Measurements from ENCODE around the gene FRS3.
A peak's percentile ranks its signal among the peaks of the same experiment; 100 is the strongest.
"Not testable (repeated sequence)": the region's sequence is repeated elsewhere in the genome, so short reads cannot be mapped to it uniquely, and the experiment has no call there.

FRS3 gene, protein sequence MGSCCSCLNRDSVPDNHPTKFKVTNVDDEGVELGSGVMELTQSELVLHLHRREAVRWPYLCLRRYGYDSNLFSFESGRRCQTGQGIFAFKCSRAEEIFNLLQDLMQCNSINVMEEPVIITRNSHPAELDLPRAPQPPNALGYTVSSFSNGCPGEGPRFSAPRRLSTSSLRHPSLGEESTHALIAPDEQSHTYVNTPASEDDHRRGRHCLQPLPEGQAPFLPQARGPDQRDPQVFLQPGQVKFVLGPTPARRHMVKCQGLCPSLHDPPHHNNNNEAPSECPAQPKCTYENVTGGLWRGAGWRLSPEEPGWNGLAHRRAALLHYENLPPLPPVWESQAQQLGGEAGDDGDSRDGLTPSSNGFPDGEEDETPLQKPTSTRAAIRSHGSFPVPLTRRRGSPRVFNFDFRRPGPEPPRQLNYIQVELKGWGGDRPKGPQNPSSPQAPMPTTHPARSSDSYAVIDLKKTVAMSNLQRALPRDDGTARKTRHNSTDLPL

DNA sequence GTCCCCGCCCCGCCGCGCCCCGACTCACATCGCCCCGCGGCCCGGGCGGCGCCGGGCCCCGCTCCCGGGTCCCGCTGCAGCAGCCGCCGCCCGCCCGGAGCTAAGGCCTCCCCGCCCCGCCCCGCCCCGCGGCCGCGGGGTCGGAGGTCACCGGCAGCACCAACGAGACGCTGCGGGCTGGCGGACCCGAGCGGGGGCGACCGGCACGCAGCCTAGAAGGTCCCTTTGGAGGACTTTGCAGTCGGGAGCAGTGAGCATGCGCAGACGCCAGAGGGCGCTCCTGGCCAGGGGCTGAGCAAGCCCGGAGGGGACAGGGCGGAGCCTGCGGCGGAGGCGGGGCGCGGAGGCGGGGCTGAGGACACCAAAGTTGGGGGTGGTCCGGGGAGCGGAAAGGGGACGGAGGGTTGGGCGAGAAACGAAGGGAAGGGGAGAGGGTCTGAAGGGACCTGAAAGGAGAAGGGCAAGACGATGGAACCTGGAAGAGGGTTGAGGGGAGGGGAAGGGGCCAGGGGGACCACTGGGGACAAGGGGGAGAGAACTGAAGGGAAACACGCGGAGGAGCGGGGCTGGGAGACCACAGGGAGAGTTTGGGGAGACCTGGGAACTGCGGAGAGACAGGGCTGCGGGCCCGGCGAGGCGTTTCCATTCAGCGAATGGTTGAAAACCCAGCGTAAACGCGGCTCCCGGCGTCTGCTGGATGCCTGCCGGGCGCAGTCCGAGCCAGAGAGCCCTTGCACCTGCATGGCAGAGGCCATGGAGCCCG lies at the start of gene FRS3:
Gene FRS3 (minus strand): TSS at position 113 of the 763 bp plus-strand sequence. CDS start 2,913 bp downstream, outside the sequence.
- peak; percentile 97 for DNase-seq

GRCh38 chr6:41826343-41827022 lies 46.8 kb upstream of the FRS3 start:
- DNase-seq = no peak

DNA sequence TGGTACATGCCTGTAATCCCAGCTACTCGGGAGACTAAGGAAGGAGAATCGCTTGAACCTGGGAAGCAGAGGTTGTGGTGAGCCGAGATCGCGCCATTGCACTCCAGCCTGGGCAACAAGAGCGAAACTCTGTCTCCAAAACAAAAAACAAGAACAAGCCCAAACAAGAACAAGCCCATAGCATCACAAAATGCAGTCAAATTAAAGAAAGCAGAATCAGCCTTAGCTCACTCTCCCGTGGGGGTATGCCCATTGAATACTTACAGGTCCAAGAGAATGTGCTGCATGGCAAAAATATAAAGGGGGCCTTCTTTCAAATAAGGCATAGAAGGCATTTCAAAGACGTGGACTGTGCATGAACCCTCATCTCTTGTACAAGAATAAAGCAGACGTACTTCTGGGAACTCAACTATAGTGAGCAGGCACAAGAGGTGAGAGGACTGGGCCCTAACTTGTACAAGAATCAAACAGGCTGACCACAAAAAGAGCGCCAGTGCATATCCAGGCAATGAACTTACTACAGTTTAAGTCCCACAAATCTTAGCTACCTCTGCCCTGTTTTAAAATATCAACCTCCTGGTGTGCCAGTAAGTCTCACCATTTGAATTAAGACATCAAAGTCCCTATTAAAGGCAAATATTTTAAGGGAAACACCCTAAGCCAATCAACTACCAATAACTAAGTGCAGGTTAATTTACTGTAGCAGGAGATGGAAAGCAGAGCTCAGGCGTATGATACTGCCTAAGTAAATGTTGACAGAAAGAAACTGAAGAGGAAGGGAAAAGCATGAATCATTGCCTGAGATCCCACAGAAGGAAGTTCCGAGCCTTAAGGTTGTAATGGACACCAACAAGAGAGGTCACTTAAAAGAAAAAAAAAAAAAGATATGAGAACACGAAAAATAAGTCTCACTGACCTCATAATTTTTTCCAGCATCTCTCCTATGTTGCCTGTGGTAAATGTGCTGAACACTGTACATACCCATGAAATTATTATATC lies 45.2 kb upstream of the FRS3 start:
- DNase-seq = no peak

DNA sequence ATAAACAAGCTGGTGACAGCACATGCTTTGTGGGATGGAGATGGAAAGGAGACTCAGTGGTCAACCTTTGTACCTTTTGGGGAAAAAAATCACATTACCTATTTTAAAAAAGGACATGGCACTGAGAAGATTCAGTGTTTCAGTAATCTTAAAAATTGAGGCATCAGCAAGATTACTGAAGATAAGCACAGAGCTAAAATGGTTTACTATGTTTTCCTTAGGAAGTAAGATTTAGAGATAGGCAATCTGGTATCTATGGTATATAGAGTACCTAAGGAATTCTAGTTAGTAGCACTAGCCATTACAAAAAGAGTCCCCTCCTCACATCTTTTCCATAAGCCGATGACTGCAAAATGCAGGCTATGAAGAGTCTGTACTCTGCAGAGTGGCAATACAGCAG lies 43.5 kb upstream of the FRS3 start:
- no peak for DNase-seq

GRCh38 chr6:41822021-41822420 lies 42.3 kb upstream of the FRS3 start:
- DNase-seq = no peak

GRCh38 chr6:41821266-41821665 lies 41.6 kb upstream of the FRS3 start:
- DNase-seq = no peak

DNA sequence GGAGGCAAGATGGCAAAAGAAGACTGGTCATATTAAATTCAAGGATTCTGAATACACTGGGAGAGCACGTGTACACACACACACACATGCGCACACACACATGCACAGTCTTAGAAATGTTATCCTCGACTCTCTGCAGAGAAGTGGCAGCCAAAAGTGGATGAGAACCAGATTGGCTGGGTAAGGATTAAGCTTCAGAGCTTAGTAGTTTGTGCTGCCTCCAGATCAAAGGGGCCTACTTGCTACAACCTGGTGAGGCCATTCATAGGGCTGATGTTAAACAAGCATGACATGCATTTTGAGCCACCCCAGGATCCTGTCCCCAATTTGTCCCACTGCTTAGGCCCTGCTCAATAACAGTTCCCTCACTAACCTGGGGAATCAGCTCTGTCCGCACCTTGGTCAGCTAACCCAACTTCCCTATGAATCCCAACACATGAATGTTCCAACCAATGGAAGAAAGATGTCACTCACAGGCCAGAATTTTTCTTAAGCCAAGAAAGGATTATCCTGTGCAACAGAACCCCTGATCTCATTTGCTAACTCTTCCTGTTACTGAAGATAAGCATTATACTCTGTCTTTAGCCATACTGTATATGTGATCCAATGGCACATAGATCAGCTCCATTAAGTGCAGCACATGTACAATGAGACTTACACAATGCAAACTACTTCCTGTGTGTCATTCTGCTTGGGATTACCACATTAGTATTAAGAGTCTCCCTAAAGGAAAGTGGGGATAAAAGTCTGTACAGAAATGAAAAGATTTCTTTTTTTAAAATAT lies 38.8 kb upstream of the FRS3 start:
- DNase-seq = no peak

GRCh38 chr6:41815587-41815986 lies 35.9 kb upstream of the FRS3 start:
- DNase-seq = no peak

DNA sequence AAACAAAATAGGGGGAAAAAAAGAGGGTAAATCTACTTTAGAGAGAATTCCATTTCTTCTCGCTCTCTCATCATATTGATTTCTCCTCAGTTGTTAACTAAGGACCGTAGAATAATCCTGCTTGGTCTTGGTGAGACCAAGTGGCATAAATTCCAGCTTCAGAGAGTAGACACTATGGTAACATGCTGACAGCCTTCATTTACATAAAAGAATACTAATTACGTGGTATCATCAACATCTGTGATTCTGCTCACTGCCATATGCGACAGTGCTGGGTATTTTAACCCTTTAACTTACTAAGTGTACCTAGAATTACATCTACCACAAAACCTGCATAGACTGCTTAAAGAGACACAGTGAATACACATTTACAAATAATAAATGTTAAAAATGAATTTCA lies 34.9 kb upstream of the FRS3 start:
- no peak for DNase-seq

- no peak for DNase-seq
These were observed 34.3 kb upstream of the FRS3 start for GRCh38 chr6:41813956-41814355.

DNA sequence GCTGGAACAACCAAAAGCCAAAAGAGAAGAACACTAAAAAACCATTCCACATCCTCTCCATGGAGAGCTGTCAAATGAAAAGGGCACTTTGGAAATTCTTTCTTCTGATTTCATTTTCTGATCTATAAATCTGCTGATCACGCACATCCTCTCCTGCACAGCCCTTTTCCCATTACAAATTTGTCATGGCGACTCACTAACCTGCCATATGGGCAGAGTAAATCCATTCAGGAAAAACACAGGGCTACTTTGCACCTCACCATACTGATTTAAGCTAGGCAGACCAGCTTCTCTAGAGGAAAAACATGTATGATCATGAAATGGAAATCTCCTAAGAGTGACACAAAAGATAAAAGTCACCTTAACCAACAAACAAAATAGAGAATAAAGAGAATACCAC lies 33.8 kb upstream of the FRS3 start:
- DNase-seq = no peak

DNA sequence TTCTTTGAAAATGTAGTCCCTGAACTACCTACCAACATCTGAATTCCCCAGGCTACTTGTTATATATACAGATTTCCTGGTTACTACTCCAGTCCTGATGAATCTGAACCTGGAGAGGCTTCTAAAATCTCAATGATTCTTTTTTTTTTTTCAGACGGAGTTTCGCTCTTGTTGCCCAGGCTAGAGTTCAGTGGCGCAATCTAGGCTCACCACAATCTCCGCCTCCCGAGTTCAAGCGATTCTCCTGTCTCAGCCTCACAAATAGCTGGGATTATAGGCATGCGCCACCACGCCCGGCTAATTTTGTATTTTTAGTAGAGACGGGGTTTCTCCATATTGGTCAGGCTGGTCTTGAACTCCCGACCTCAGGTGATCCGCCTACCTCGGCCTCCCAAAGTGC lies 32.2 kb upstream of the FRS3 start:
- DNase-seq = not testable (repeated sequence)

DNA sequence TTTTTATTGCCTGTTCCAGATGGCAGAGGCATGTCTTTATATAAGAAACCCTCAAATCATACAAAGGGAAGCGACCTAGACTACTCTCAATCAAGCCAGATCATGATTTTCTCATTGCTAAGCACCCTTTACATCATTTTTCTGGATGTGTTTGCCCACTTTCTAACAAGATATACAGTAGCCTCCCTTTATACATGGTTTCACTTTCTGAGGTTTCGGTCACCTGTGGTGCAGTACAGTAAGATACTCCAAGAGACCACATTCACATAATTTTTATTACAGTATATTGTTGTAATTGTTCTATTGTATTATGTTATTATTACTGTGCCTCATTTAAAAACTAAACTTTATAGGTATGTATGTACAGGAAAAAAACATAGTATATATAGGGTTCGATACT lies 31.4 kb upstream of the FRS3 start:
- no peak for DNase-seq

DNA sequence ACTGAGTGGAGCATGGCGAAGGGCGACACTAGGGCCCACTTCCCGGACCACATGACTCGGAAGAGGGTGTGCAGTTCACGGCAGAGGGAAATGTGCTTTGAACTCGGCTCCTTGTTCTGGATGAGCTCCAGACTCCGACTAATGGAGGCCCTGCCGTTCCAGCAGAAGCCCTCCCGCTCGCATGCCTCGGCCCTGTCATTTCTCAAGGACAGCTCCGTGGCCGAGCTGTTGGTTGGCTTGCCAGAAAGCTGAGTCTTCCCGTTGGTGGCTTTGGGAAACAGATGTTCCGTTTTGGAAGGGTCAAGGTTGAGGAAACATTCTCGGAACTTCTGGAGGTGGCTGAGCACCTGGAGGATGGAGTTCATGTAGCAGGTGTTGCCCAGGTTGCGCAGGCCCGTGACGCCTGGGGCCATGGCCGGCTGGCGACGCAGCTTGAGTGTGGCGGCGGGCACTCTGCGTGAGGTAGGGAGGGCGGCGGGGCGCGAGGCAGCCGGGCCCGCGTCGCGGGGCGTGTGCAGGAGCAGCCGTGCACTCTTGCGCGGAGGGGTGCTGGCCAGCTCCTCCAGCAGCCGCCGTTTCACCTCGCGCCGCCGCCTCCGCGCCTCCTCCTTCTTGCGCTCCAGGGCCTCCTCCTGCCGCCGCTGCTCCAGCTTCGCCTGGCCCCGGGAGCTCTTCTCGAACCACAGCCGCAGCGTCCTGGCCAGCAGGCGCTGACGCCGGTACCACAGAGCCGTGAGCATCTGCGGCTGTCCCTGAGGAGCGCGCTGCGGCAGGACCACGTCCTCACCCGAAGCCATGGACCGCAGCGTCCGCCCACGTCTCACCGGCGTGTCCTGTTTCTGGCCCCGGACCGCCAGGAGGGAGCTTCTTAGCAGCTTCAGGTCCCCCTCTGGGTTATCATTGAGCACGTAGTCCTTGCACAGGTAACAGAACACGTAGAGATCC lies 26.4 kb upstream of the FRS3 start:
- DNase-seq = no peak

DNA sequence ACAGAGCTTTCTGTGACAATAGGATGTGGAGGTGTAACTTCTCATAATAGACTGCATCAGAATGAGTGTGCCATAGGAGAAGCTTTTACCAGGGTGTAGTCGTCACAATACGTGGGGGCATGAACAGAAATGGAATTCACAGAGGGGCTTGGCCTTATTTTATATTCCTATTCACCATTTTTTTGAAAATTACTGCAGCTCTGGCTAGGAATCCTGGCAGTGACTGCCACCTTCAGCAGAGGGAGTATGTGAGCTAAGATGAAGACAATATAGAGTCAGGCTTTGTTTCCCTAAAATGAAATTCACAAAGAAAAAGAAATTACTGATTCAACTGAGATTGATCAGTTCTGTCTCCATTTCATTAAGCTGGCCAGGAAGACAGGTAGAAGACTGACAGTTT lies 21.7 kb upstream of the FRS3 start:
- no peak for DNase-seq

DNA sequence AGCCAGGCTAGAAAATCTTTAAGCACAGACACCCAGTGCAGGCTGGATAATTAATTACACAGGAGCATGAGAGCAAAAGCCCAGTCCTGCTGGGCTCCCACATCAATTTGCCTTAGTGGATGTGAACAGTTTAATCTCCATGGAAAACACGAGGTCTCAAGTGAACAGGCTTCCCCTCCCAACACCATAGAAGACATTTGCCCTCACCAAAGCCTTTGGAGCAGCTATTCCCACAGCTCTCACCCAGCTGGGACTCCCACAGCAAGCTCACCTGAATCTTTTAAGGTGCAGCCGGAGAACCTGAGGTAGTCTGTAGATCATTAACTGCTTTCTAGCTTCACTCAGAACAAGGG lies 19.8 kb upstream of the FRS3 start:
- DNase-seq = no peak

DNA sequence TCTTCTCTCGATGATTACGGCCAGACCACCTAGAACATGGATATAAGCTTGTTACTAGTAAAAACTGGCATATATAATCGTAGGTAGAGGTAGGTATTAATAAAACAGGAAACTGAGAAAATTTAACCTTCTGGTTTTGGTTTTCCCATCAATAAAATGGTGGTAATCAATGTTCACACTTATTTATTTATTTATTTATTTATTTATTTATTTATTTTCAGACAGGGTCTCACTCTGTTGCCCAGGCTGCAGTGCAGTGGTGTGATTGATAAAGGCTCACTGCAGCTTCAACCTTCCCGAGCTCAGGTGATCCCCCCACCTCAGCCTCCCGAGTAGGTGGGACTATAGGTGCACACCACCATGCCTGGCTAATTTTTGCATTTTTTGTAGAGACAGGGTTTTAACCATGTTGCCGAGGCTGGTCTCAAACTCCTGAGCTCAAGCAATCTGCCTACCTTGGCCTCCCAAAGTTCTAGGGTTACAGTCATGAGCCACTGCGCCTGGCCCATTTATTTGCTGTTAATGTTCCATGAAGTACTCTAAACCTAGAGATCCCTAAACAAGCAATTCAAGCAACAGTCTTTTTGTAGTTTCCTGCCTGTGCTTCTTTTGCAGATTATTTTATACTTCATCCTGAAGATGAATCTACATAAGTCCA lies 19.3 kb upstream of the FRS3 start:
- DNase-seq = no peak

- DNase-seq = no peak
These were observed 16.8 kb upstream of the FRS3 start for GRCh38 chr6:41796474-41796873.

DNA sequence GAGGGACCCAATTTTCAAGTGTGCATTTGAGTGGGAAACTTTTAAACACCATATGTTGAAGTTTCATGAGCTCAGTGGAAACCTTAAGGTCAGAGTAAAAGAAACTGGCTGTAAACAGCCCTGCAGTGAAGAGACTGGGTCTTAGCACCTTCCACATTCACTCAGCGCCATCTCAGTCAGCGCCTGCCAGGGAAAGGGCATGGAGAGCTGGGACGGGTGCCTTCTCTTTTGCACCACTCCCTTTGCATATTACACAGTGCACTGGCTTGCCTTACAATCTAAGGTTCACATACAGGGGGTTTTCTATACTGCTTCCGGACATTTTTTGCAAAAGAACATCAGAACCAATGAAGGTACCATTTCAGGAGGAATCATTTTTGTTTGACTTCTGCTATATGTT lies 12.3 kb upstream of the FRS3 start:
- DNase-seq = no peak

GRCh38 chr6:41791305-41791704 lies 11.6 kb upstream of the FRS3 start:
- no peak for DNase-seq

All from NK-92 treated with Interleukin-12 subunit alpha and Interleukin-12 subunit beta, amount 100 ng/mL, for 24 hours (cell line).